ENCODE results near the gene PLCD1. TPM values are rescaled to one million over a fixed set of nuclear protein-coding genes. Genes with fewer than 3 reads are reported as not detected.

PLCD1 gene
- total and polyA plus RNA-seq, 2 experiments from 2014 or later, result 16.0 to 24.4 TPM

DNA sequence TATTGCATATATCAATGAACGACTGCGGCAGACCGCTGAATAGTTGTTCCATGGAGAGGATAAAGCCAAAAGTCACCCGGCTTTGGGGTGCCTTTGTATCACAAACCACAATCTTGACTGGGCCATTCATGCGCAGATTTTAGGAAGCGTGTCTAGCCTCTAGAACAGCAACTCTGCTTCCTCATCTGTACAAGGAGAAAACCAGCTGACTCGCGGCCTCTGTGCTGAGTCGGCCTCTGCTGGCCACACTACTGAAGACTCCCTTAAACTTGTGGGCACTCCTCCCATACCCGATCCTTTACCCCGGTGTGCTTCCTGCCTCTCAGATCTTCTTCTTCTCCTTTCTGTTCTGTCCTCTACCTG, 10.4 kb upstream of the PLCD1 start:
- H4K20me1 ChIP-seq (replicated peaks; ENCODE audit: insufficient read depth), result no peaks in the 10 kb centered on the region
- H2AFZ ChIP-seq, result peak overlapping the region; percentile 80
- no peaks in the 10 kb centered on the region; the same call in 1 of the 2 replicates for H3F3A ChIP-seq (replicated peaks; ENCODE audit: low read depth)
- no peak overlapping the region for H3K27ac Mint-ChIP-seq
- DNase-seq (ENCODE audit: low spot score) (peak; percentile 64), ATAC-seq (peak; percentile 79)
- peak overlapping the region; percentile 83 for H3K4me2 ChIP-seq
- H3K36me3 ChIP-seq (ENCODE audit: insufficient read depth), result no peaks in the 10 kb centered on the region
- H3K4me3 ChIP-seq, result peak overlapping the region; percentile 58
- no peaks in the 10 kb centered on the region; the same call in 1 of the 2 replicates for H3K4me1 ChIP-seq (ENCODE audit: insufficient read depth)
- no peaks in the 10 kb centered on the region for H3K9me2 ChIP-seq (ENCODE audit: insufficient read depth)
- no peaks in the 10 kb centered on the region for H3K36me3 Mint-ChIP-seq (ENCODE audit: low read depth)
- H3K27ac ChIP-seq (ENCODE audit: low read depth), result no peak overlapping the region
- H3K27me3 Mint-ChIP-seq (ENCODE audit: insufficient read depth, low read depth, poor library complexity), result peaks cover 22% of the 10 kb centered on the region
- H3K4me3 Mint-ChIP-seq, result peak overlapping the region; percentile 73
- TF ChIP-seq NANOG (IDR thresholded peaks at IDR 0.05; ENCODE audit: borderline replicate concordance), result no peak
- TF ChIP-seq EZH2 (IDR thresholded peaks at IDR 0.05; ENCODE audit: low read depth, unreplicated experiment), result peak; percentile 32
- TF ChIP-seq, protein P1, sequence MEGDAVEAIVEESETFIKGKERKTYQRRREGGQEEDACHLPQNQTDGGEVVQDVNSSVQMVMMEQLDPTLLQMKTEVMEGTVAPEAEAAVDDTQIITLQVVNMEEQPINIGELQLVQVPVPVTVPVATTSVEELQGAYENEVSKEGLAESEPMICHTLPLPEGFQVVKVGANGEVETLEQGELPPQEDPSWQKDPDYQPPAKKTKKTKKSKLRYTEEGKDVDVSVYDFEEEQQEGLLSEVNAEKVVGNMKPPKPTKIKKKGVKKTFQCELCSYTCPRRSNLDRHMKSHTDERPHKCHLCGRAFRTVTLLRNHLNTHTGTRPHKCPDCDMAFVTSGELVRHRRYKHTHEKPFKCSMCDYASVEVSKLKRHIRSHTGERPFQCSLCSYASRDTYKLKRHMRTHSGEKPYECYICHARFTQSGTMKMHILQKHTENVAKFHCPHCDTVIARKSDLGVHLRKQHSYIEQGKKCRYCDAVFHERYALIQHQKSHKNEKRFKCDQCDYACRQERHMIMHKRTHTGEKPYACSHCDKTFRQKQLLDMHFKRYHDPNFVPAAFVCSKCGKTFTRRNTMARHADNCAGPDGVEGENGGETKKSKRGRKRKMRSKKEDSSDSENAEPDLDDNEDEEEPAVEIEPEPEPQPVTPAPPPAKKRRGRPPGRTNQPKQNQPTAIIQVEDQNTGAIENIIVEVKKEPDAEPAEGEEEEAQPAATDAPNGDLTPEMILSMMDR (conservative IDR thresholded peaks at IDR 0.05; ENCODE audit: low read depth in 2 of 2), result peak; percentile 29 to 59; a peak in 3 of 4 replicates
- H3K27me3 ChIP-seq (ENCODE audit: insufficient read depth), result peaks cover 32% of the 10 kb centered on the region
- H3K9me3 Mint-ChIP-seq, result no peaks in the 10 kb centered on the region; the same call in 2 of the 3 replicates
- peaks cover 22% of the 10 kb centered on the region for H3K4me1 Mint-ChIP-seq
- no peaks in the 10 kb centered on the region for H3K79me2 ChIP-seq (replicated peaks; ENCODE audit: insufficient read depth)

DNA sequence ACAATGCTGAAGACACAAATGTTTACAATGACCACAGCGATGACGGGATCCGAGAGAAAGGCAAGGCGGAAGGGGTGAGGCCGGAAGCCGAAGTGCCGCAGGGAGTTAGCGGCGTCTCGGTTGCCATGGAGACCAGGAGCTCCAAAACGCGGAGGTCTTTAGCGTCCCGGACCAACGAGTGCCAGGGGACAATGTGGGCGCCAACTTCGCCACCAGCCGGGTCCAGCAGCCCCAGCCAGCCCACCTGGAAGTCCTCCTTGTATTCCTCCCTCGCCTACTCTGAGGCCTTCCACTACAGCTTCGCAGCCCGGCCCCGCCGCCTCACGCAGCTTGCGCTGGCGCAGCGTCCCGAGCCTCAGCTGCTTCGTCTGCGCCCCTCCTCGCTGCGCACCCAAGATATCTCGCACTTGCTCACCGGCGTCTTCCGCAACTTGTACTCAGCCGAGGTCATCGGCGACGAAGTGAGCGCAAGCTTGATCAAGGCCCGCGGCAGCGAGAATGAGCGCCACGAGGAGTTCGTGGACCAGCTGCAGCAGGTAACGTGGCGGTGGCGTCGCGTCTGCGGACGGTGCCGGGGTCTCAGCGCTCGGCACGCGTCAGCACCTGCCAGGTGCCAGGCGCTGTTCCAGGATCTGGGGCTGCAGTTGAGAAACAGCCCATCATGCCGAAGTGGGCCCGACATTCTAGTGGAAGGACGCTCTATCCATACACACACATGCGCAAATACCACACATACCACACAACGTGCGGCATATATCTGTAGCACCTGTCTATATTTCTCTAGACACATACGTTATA, 9.9 kb upstream of the PLCD1 start, which contains the start of gene DLEC1:
Gene DLEC1 (plus strand): TSS at position 108 of the 798 bp plus-strand sequence. CDS start 18 bp downstream, at position 126.
- DNase-seq (ENCODE audit: low spot score) (peak; percentile 95), ATAC-seq (peak; percentile 87)
- Histone ChIP-seq H3K4me1 (ENCODE audit: insufficient read depth) (no peaks in the 10 kb centered on the region; the same call in 1 of the 2 replicates), H3K27ac (ENCODE audit: low read depth) (no peak within 1 kb of the TSS), H2AFZ (peak within 1 kb of the TSS; percentile 80), H4K20me1 (replicated peaks; ENCODE audit: insufficient read depth) (no peaks in the 10 kb centered on the region), H3K9me2 (ENCODE audit: insufficient read depth) (no peaks in the 10 kb centered on the region), H3K27me3 (ENCODE audit: insufficient read depth) (peaks cover 32% of the 10 kb centered on the region), H3F3A (replicated peaks; ENCODE audit: low read depth) (no peaks in the 10 kb centered on the region; the same call in 1 of the 2 replicates), H3K4me3 (peak within 1 kb of the TSS; percentile 58), H3K4me2 (peak within 1 kb of the TSS; percentile 83), H3K36me3 (ENCODE audit: insufficient read depth) (no peaks in the 10 kb centered on the region), H3K79me2 (replicated peaks; ENCODE audit: insufficient read depth) (no peaks in the 10 kb centered on the region)
- Mint-ChIP-seq H3K27ac (no peak within 1 kb of the TSS), H3K27me3 (ENCODE audit: insufficient read depth, low read depth, poor library complexity) (peaks cover 22% of the 10 kb centered on the region), H3K4me1 (peaks cover 22% of the 10 kb centered on the region), H3K36me3 (ENCODE audit: low read depth) (no peaks in the 10 kb centered on the region), H3K9me3 (no peaks in the 10 kb centered on the region; the same call in 2 of the 3 replicates), H3K4me3 (peak within 1 kb of the TSS; percentile 73)
- TF ChIP-seq, protein P2, sequence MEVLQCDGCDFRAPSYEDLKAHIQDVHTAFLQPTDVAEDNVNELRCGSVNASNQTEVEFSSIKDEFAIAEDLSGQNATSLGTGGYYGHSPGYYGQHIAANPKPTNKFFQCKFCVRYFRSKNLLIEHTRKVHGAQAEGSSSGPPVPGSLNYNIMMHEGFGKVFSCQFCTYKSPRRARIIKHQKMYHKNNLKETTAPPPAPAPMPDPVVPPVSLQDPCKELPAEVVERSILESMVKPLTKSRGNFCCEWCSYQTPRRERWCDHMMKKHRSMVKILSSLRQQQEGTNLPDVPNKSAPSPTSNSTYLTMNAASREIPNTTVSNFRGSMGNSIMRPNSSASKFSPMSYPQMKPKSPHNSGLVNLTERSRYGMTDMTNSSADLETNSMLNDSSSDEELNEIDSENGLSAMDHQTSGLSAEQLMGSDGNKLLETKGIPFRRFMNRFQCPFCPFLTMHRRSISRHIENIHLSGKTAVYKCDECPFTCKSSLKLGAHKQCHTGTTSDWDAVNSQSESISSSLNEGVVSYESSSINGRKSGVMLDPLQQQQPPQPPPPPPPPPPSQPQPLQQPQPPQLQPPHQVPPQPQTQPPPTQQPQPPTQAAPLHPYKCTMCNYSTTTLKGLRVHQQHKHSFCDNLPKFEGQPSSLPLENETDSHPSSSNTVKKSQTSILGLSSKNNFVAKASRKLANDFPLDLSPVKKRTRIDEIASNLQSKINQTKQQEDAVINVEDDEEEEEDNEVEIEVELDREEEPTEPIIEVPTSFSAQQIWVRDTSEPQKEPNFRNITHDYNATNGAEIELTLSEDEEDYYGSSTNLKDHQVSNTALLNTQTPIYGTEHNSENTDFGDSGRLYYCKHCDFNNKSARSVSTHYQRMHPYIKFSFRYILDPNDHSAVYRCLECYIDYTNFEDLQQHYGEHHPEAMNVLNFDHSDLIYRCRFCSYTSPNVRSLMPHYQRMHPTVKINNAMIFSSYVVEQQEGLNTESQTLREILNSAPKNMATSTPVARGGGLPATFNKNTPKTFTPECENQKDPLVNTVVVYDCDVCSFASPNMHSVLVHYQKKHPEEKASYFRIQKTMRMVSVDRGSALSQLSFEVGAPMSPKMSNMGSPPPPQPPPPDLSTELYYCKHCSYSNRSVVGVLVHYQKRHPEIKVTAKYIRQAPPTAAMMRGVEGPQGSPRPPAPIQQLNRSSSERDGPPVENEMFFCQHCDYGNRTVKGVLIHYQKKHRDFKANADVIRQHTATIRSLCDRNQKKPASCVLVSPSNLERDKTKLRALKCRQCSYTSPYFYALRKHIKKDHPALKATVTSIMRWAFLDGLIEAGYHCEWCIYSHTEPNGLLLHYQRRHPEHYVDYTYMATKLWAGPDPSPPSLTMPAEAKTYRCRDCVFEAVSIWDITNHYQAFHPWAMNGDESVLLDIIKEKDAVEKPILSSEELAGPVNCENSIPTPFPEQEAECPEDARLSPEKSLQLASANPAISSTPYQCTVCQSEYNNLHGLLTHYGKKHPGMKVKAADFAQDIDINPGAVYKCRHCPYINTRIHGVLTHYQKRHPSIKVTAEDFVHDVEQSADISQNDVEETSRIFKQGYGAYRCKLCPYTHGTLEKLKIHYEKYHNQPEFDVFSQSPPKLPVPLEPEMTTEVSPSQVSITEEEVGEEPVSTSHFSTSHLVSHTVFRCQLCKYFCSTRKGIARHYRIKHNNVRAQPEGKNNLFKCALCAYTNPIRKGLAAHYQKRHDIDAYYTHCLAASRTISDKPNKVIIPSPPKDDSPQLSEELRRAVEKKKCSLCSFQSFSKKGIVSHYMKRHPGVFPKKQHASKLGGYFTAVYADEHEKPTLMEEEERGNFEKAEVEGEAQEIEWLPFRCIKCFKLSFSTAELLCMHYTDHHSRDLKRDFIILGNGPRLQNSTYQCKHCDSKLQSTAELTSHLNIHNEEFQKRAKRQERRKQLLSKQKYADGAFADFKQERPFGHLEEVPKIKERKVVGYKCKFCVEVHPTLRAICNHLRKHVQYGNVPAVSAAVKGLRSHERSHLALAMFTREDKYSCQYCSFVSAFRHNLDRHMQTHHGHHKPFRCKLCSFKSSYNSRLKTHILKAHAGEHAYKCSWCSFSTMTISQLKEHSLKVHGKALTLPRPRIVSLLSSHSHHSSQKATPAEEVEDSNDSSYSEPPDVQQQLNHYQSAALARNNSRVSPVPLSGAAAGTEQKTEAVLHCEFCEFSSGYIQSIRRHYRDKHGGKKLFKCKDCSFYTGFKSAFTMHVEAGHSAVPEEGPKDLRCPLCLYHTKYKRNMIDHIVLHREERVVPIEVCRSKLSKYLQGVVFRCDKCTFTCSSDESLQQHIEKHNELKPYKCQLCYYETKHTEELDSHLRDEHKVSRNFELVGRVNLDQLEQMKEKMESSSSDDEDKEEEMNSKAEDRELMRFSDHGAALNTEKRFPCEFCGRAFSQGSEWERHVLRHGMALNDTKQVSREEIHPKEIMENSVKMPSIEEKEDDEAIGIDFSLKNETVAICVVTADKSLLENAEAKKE (CRISPR knock-in tag; IDR thresholded peaks at IDR 0.05), result no peak
- TF ChIP-seq CREB1 (CRISPR knock-in tag; IDR thresholded peaks at IDR 0.05; ENCODE audit: low read depth), result 0 out of 2 replicates have a peak, but pooled peaks have one; percentile 21
